ENCODE results near the gene GDF10.

GDF10 gene

DNA sequence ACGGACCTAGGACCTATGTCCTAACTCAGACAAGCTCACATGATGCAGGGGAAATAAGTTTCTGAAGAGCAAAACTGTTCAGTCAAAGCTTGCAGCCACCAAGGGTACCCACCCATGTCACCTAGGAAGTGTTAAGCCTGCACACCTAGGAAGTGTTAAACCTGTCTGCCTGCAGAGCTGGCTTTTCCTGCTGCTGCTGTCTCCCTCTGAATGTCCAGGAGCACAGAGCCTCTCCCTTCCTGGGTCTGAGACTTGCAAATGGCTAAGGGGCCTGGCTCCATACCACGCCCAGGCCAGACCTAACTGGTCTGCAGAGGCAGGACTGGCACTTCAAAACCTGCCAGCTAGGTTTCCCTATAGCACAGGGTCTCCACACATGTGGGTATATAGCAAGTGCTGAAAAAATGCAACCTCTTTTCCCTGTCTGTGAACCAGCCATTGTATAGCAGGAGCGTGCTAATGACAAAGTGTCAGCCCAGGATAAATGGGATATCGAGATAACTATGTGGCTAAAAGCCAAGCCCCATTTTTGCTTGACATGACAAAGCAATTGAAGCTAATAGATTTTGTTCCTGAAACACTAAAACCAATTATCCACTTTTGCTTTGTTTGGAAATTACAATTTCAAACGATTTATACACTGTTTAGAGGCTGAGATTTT, 23.8 kb downstream of the GDF10 start:
- no peaks in the 10 kb centered on the region for H3K36me3 Mint-ChIP-seq
- H3K27ac Mint-ChIP-seq = no peak overlapping the region
- no peak overlapping the region for H3K4me3 Mint-ChIP-seq
- no peaks in the 10 kb centered on the region for H3K9me3 Mint-ChIP-seq (ENCODE audit: low read depth)
- H3K27me3 Mint-ChIP-seq = no peaks in the 10 kb centered on the region
- no peaks in the 10 kb centered on the region for H3K4me1 Mint-ChIP-seq (ENCODE audit: low read depth)

DNA sequence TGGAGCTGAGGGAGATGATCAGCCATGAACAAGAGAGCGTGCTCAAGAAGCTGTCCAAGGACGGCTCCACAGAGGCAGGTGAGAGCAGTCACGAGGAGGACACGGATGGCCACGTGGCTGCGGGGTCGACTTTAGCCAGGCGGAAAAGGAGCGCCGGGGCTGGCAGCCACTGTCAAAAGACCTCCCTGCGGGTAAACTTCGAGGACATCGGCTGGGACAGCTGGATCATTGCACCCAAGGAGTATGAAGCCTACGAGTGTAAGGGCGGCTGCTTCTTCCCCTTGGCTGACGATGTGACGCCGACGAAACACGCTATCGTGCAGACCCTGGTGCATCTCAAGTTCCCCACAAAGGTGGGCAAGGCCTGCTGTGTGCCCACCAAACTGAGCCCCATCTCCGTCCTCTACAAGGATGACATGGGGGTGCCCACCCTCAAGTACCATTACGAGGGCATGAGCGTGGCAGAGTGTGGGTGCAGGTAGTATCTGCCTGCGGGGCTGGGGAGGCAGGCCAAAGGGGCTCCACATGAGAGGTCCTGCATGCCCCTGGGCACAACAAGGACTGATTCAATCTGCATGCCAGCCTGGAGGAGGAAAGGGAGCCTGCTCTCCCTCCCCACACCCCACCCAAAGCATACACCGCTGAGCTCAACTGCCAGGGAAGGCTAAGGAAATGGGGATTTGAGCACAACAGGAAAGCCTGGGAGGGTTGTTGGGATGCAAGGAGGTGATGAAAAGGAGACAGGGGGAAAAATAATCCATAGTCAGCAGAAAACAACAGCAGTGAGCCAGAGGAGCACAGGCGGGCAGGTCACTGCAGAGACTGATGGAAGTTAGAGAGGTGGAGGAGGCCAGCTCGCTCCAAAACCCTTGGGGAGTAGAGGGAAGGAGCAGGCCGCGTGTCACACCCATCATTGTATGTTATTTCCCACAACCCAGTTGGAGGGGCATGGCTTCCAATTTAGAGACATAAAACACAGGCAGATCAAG, 25.6 kb downstream of the GDF10 start:
- Mint-ChIP-seq H3K9me3 (ENCODE audit: low read depth) (no peaks in the 10 kb centered on the region), H3K36me3 (no peaks in the 10 kb centered on the region), H3K27ac (no peak overlapping the region), H3K27me3 (no peaks in the 10 kb centered on the region), H3K4me3 (no peak overlapping the region), H3K4me1 (ENCODE audit: low read depth) (no peaks in the 10 kb centered on the region)

- H3K27ac Mint-ChIP-seq = no peak overlapping the region
- no peaks in the 10 kb centered on the region for H3K36me3 Mint-ChIP-seq
- no peak overlapping the region for H3K4me3 Mint-ChIP-seq
- no peaks in the 10 kb centered on the region for H3K9me3 Mint-ChIP-seq (ENCODE audit: low read depth)
- no peaks in the 10 kb centered on the region for H3K4me1 Mint-ChIP-seq (ENCODE audit: low read depth)
- no peaks in the 10 kb centered on the region for H3K27me3 Mint-ChIP-seq
These were observed 26.4 kb downstream of the GDF10 start for GRCh38 chr10:47326306-47326926.

GRCh38 chr10:47326927-47327330, 26.9 kb downstream of the GDF10 start:
- Mint-ChIP-seq H3K4me1 (ENCODE audit: low read depth) (no peaks in the 10 kb centered on the region), H3K27me3 (no peaks in the 10 kb centered on the region), H3K27ac (no peak overlapping the region), H3K9me3 (ENCODE audit: low read depth) (no peaks in the 10 kb centered on the region), H3K36me3 (no peaks in the 10 kb centered on the region), H3K4me3 (no peak overlapping the region)

DNA sequence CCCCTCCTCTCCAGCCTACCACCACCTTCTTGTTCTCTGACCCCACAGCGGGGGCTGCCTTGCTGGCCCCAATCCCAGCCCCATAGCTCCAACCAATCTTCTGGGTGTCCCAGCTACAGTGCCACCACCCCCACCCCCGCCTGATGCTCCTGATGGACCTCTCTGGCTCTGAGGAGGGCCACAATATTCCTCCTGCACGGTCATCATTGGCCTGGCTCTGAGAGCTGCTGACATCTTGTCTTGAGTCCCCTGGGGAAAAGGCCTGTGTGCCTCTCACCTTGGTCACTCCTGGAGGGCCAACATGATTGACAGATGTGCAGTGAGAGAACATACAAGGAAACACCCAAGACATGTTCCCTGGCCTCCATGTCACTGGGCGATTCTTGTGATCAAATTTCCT, 29.9 kb downstream of the GDF10 start:
- no peak overlapping the region for H3K4me3 Mint-ChIP-seq
- peaks cover 1% of the 10 kb centered on the region for H3K27me3 Mint-ChIP-seq
- no peak overlapping the region for H3K27ac Mint-ChIP-seq
- no peaks in the 10 kb centered on the region for H3K36me3 Mint-ChIP-seq
- no peaks in the 10 kb centered on the region for H3K4me1 Mint-ChIP-seq (ENCODE audit: low read depth)
- no peaks in the 10 kb centered on the region for H3K9me3 Mint-ChIP-seq (ENCODE audit: low read depth)

- H3K4me3 Mint-ChIP-seq = no peak overlapping the region
- no peaks in the 10 kb centered on the region for H3K9me3 Mint-ChIP-seq (ENCODE audit: low read depth)
- H3K36me3 Mint-ChIP-seq = no peaks in the 10 kb centered on the region
- H3K27ac Mint-ChIP-seq = no peak overlapping the region
- H3K27me3 Mint-ChIP-seq = peaks cover 1% of the 10 kb centered on the region
- no peaks in the 10 kb centered on the region for H3K4me1 Mint-ChIP-seq (ENCODE audit: low read depth)
These were observed 30.4 kb downstream of the GDF10 start for GRCh38 chr10:47330366-47330765.

DNA sequence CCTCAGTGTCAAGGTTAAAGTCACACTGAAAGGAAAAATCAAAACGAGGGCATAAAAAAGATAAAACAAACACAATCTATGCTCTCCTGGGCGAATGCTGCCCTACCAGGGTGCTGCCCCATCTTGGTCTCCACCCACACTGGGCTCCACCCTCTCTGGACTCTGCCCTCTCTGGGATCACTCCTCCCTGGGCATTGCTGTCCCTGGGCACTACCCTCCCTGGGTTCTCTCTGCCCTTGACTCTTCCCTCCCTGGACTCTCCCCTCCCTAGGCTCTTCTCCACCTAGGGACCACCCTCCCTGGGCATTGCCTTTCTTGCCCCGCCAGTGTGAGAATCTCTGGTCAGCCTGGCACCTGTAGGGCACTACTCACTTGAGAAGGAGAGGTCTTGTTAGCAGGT, 30.8 kb downstream of the GDF10 start:
- H3K36me3 Mint-ChIP-seq = no peaks in the 10 kb centered on the region

GRCh38 chr10:47331491-47331890, 31.5 kb downstream of the GDF10 start:
- no peaks in the 10 kb centered on the region for H3K36me3 Mint-ChIP-seq
- no peak overlapping the region for H3K4me3 Mint-ChIP-seq
- H3K27me3 Mint-ChIP-seq = peaks cover 4% of the 10 kb centered on the region
- H3K9me3 Mint-ChIP-seq (ENCODE audit: low read depth) = no peaks in the 10 kb centered on the region
- no peak overlapping the region for H3K27ac Mint-ChIP-seq
- H3K4me1 Mint-ChIP-seq (ENCODE audit: low read depth) = no peaks in the 10 kb centered on the region

More for the DNA sequence above, 30.8 kb downstream of the GDF10 start:
- H3K27me3 Mint-ChIP-seq = peaks cover 1% of the 10 kb centered on the region
- H3K27ac Mint-ChIP-seq = no peak overlapping the region
- H3K4me1 Mint-ChIP-seq (ENCODE audit: low read depth) = no peaks in the 10 kb centered on the region
- H3K9me3 Mint-ChIP-seq (ENCODE audit: low read depth) = no peaks in the 10 kb centered on the region
- H3K4me3 Mint-ChIP-seq = no peak overlapping the region

GRCh38 chr10:47331954-47332353, 32.0 kb downstream of the GDF10 start:
- H3K4me3 Mint-ChIP-seq = no peak overlapping the region
- H3K27me3 Mint-ChIP-seq = peaks cover 4% of the 10 kb centered on the region
- H3K27ac Mint-ChIP-seq = no peak overlapping the region
- no peaks in the 10 kb centered on the region for H3K36me3 Mint-ChIP-seq
- H3K9me3 Mint-ChIP-seq (ENCODE audit: low read depth) = no peaks in the 10 kb centered on the region
- H3K4me1 Mint-ChIP-seq (ENCODE audit: low read depth) = no peaks in the 10 kb centered on the region

GRCh38 chr10:47332371-47332770, 32.4 kb downstream of the GDF10 start:
- Mint-ChIP-seq H3K4me3 (no peak overlapping the region), H3K9me3 (ENCODE audit: low read depth) (no peaks in the 10 kb centered on the region), H3K4me1 (ENCODE audit: low read depth) (no peaks in the 10 kb centered on the region), H3K36me3 (no peaks in the 10 kb centered on the region), H3K27me3 (peaks cover 4% of the 10 kb centered on the region), H3K27ac (no peak overlapping the region)

DNA sequence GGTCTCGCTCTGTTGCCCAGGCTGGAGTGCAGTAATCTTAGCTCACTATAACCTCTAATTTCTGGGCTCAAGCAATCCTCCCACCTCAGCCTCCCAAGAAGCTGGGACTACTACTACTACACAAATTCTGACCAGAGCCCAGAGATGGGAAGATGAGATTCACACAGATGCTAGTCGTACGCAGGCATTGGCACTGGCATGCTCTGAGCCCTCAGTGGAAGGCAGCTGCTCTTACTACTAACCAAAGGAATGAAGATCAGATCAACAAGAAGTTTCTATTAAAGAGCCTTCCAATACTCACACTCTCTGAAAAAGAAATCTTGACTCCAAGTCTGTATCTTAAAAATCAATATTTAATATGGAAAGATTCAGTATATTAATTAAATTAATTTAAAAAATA, 32.9 kb downstream of the GDF10 start:
- Mint-ChIP-seq H3K4me1 (ENCODE audit: low read depth) (no peaks in the 10 kb centered on the region), H3K9me3 (ENCODE audit: low read depth) (no peaks in the 10 kb centered on the region), H3K27me3 (peaks cover 4% of the 10 kb centered on the region), H3K36me3 (no peaks in the 10 kb centered on the region), H3K27ac (no peak overlapping the region), H3K4me3 (no peak overlapping the region)

GRCh38 chr10:47333532-47333931, 33.5 kb downstream of the GDF10 start:
- H3K27me3 Mint-ChIP-seq = peaks cover 4% of the 10 kb centered on the region
- no peaks in the 10 kb centered on the region for H3K9me3 Mint-ChIP-seq (ENCODE audit: low read depth)
- H3K27ac Mint-ChIP-seq = no peak overlapping the region
- H3K36me3 Mint-ChIP-seq = no peaks in the 10 kb centered on the region
- H3K4me1 Mint-ChIP-seq (ENCODE audit: low read depth) = no peaks in the 10 kb centered on the region
- no peak overlapping the region for H3K4me3 Mint-ChIP-seq

DNA sequence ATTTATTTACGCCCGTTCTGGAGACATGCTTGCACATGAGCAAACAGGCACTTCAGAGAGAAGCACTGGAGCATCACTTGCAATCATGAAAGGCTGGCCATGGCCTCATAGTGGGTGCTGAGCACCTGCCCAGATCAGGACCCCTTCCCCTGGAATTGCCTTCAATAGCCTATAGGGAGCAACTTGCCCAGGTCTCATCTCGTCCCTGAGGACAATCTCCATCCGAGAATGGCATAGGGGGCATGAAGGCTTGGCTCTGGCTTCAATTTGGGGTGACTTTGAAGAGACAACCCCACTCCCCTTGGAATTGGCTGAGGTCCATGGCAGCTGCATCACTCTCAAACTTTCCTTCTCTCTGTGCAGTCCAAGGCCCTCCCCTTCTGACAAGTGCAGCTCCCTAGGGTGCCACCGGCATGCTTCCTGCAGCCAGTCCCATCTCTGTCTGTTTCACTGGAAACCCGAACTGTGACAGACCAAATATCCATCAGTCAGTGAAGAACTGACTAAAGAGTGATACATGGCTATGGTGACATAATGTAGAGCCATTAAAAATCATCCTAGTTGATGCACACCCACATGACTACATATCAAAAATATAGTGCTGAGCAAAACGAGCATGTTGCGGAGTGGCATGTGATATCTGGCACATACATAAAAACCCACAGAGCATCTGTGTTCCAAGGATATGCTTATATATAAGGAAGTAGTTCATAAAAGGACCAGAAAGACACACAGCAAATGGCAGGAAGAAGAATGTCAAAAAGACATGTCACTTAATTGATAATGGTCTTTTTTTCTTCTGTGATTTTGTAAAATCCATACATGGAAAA, 34.7 kb downstream of the GDF10 start:
- no peak overlapping the region for H3K27ac Mint-ChIP-seq
- H3K27me3 Mint-ChIP-seq = peaks cover 4% of the 10 kb centered on the region
- H3K36me3 Mint-ChIP-seq = no peaks in the 10 kb centered on the region

GRCh38 chr10:47335906-47336305, 35.9 kb downstream of the GDF10 start:
- Mint-ChIP-seq H3K36me3 (no peaks in the 10 kb centered on the region), H3K9me3 (ENCODE audit: low read depth) (no peaks in the 10 kb centered on the region), H3K4me3 (no peak overlapping the region), H3K27ac (no peak overlapping the region), H3K27me3 (peaks cover 7% of the 10 kb centered on the region), H3K4me1 (ENCODE audit: low read depth) (no peaks in the 10 kb centered on the region)

More for the DNA sequence above, 34.7 kb downstream of the GDF10 start:
- Mint-ChIP-seq H3K4me1 (ENCODE audit: low read depth) (no peaks in the 10 kb centered on the region), H3K4me3 (no peak overlapping the region), H3K9me3 (ENCODE audit: low read depth) (no peaks in the 10 kb centered on the region)

Data from activated naive CD8-positive, alpha-beta T cell (primary cell).